ENCODE results near the gene FRY.

DNA sequence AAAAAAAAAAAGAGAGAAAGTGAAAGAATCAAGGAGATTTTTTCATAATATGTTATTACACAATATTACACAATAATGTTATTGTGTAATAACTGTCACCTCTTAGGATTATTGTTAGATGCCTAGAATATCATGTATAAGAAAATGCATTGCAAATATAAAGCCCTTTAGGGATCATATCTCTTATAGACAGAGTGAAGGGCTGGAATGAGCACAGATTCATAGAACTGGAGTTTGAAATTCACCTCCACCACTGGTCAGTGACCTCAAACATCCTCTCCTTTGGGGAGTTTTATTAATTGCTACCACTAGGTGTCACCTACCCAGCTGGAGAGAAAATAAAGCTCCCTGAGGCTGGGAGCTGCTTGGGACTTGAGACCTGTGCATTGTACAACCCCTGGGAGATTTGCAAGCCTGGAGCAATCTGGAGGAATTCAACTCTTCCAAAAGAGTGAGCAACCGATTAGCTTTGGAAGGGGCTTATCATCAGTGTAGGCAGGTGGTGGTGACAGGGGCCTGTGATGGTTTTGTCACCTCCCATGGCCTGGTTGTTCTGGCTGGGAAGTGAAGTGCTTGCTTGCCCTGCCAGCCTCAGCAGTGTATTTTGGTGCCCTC lies 30.3 kb upstream of the FRY start:
- TF ChIP-seq POLR2A (IDR thresholded peaks at IDR 0.05), result no peak
- TF ChIP-seq, protein P1, sequence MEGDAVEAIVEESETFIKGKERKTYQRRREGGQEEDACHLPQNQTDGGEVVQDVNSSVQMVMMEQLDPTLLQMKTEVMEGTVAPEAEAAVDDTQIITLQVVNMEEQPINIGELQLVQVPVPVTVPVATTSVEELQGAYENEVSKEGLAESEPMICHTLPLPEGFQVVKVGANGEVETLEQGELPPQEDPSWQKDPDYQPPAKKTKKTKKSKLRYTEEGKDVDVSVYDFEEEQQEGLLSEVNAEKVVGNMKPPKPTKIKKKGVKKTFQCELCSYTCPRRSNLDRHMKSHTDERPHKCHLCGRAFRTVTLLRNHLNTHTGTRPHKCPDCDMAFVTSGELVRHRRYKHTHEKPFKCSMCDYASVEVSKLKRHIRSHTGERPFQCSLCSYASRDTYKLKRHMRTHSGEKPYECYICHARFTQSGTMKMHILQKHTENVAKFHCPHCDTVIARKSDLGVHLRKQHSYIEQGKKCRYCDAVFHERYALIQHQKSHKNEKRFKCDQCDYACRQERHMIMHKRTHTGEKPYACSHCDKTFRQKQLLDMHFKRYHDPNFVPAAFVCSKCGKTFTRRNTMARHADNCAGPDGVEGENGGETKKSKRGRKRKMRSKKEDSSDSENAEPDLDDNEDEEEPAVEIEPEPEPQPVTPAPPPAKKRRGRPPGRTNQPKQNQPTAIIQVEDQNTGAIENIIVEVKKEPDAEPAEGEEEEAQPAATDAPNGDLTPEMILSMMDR (IDR thresholded peaks at IDR 0.05), result peak; percentile 29 to 62 (median 52)

Measured in gastroesophageal sphincter (tissue), 3 donors.